Colonic mucosa (tissue), 4 donors: ENCODE results near the gene AK3. TPM values are rescaled to one million over a fixed set of nuclear protein-coding genes. Genes with fewer than 3 reads are reported as not detected.
"Not testable (repeated sequence)": the region's sequence is repeated elsewhere in the genome, so short reads cannot be mapped to it uniquely, and the experiment has no call there.

Experiments
- DNase-seq: peaks from one replicate; pipeline ENCODE4 v3.0.0-alpha.2; 2020
- H3K27ac ChIP-seq: fragments of 200-600 bp; one replicate; pipeline ENCODE4 v1.8.0; 2021
- H3K27me3 ChIP-seq: fragments of 200-600 bp; one replicate; pipeline ENCODE4 v1.8.0; 2021
- H3K36me3 ChIP-seq: fragments of 200-600 bp; one replicate; pipeline ENCODE4 v1.8.0; 2021
- H3K4me1 ChIP-seq: fragments of 200-600 bp; one replicate; pipeline ENCODE4 v1.8.0; 2021; ENCODE audit warnings: mild to moderate bottlenecking
- H3K4me3 ChIP-seq: fragments of 200-600 bp; one replicate; pipeline ENCODE4 v1.8.0; 2021
- H3K9ac ChIP-seq, 2 donors: one replicate each; pipeline ENCODE4 v1.7.0; 2013; ENCODE audit warnings: control low read depth in 2 of 2, low read depth in 2 of 2, low read length in 2 of 2
- H3K9me3 ChIP-seq: fragments of 200-600 bp; one replicate; pipeline ENCODE4 v1.8.0; 2021
- intact Hi-C: fragments of 100-400 bp; cut with DNase I; formaldehyde crosslinking; loops from one replicate; pipeline ENCODE4 v1.14.1; 2022
- total RNA-seq, 2 donors: library from RNA; stranded (reverse); fragmentation: NEBNext Ultra II Directional in 1 of 2; extraction: Animal tissue kit (Norgen Biotek cat#: 25700) in 1 of 2; gene quantifications; one replicate each; pipeline ENCODE4 v1.2.1, GENCODE V29; 2021
- TF ChIP-seq, protein P1 (sequence below): fragments of 200-600 bp; IDR thresholded peaks from one replicate; pipeline ENCODE4 v1.8.0; 2022; ENCODE audit warnings: antibody characterized with exemption, mild to moderate bottlenecking
- donor health status: healthy.
- donor health status: DM: no; HTN: no; CAD: no.
- donor health status: DM: no; HTN: no; CAD: no.

AK3 gene
- total RNA-seq, 2 donors from 2014 or later = 80.3 to 95.7 TPM

DNA sequence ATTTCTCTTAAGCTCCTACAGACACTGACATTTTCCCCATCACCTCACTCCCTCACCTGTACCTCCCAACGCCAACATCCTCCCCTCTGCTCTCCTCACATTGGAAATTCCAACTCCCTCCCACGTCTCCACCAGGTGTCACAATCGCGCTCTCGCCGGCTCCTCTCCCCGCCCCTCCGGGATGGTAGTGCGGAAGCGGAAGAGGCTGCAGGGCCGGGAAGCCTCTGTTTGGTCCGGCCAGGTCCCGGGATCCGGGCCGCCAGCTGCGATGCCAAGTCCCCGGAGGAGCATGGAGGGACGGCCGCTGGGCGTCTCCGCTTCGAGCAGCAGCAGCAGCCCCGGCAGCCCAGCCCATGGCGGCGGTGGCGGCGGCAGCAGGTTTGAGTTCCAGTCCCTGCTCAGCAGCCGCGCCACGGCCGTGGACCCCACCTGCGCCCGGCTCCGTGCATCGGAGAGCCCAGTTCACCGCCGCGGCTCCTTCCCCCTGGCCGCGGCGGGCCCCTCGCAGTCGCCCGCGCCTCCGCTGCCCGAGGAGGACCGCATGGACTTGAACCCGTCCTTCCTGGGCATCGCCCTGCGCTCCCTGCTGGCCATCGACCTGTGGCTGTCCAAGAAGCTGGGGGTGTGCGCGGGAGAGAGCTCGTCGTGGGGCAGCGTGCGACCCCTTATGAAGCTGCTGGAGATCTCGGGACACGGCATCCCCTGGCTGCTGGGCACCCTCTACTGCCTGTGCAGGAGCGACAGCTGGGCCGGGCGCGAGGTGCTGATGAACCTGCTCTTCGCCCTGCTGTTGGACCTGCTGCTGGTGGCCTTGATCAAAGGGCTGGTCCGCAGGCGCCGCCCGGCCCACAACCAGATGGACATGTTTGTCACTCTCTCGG lies 78.7 kb downstream of the AK3 start, which contains the start of gene PLPP6:
TSS of gene PLPP6 (plus strand) at position 187 of the 881 bp plus-strand sequence. CDS start at position 269, 82 bp downstream.
- H3K27me3 ChIP-seq = no peaks in the 10 kb centered on the region
- peak within 1 kb of the TSS; percentile 86 for H3K27ac ChIP-seq
- TF ChIP-seq, protein P1, sequence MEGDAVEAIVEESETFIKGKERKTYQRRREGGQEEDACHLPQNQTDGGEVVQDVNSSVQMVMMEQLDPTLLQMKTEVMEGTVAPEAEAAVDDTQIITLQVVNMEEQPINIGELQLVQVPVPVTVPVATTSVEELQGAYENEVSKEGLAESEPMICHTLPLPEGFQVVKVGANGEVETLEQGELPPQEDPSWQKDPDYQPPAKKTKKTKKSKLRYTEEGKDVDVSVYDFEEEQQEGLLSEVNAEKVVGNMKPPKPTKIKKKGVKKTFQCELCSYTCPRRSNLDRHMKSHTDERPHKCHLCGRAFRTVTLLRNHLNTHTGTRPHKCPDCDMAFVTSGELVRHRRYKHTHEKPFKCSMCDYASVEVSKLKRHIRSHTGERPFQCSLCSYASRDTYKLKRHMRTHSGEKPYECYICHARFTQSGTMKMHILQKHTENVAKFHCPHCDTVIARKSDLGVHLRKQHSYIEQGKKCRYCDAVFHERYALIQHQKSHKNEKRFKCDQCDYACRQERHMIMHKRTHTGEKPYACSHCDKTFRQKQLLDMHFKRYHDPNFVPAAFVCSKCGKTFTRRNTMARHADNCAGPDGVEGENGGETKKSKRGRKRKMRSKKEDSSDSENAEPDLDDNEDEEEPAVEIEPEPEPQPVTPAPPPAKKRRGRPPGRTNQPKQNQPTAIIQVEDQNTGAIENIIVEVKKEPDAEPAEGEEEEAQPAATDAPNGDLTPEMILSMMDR = peak; percentile 38
- H3K9me3 ChIP-seq = no peaks in the 10 kb centered on the region
- intact Hi-C loops = loop anchor here (5.0 kb wide), 1 partner anchor 80 kb away; the partner anchor contains the start of gene AK3
- H3K4me1 ChIP-seq = no peaks in the 10 kb centered on the region
- no peaks in the 10 kb centered on the region for H3K36me3 ChIP-seq
- H3K4me3 ChIP-seq = peak within 1 kb of the TSS; percentile 77
- peak within 1 kb of the TSS; percentile 90 to 91 for H3K9ac ChIP-seq
- peak; percentile 94 for DNase-seq

DNA sequence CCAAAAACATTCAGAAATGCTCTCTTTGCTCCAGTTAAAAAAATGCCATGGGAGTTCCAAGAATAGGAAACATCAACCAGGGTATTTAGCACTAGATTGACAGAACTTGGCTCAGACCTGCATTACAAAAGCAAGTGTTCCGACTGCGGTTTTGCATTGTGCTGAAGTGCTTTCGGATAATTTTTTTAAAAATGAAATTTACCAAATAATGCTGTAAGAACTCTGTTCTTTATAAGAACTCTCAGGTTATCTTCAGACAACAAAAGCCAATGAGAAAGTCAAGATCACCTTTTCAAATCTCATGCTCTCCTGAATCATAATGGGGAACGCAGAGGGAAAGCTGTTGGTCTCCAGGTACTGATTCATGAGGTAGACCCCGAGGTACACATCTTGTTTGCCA lies 79.4 kb downstream of the AK3 start:
- no peaks in the 10 kb centered on the region for H3K4me1 ChIP-seq
- TF ChIP-seq, protein P1 = no peak
- intact Hi-C loops = loop anchor here (5.0 kb wide), 1 partner anchor 81 kb away; the partner anchor contains the start of gene AK3
- H3K27me3 ChIP-seq = no peaks in the 10 kb centered on the region
- H3K4me3 ChIP-seq = no peak overlapping the region
- DNase-seq = no peak
- peak overlapping the region in 1 of 2 donors; percentile 90 for H3K9ac ChIP-seq
- H3K36me3 ChIP-seq = no peaks in the 10 kb centered on the region
- no peaks in the 10 kb centered on the region for H3K9me3 ChIP-seq
- no peak overlapping the region for H3K27ac ChIP-seq

DNA sequence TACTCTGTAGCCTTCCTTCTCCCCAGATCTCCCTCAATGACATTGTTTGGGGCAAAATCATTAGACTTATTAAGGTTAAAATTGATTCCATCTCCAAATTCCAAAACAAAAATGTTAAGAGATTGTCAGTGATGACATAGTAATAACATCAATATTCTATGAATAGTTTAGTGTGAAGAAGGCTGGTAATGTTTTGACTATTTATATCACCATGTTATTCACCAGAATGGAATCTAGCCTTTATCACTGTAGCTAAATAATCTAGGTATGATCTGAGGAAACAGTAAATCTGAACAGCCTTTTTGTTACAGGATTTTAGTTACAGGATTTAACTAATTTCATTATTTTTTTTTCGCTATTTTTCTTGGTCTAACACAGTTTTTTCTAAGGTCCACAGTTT lies 79.8 kb downstream of the AK3 start:
- intact Hi-C loops = loop anchor here (5.0 kb wide), 1 partner anchor 81 kb away; the partner anchor contains the start of gene AK3
- H3K9me3 ChIP-seq = no peaks in the 10 kb centered on the region
- H3K27ac ChIP-seq = no peak overlapping the region

DNA sequence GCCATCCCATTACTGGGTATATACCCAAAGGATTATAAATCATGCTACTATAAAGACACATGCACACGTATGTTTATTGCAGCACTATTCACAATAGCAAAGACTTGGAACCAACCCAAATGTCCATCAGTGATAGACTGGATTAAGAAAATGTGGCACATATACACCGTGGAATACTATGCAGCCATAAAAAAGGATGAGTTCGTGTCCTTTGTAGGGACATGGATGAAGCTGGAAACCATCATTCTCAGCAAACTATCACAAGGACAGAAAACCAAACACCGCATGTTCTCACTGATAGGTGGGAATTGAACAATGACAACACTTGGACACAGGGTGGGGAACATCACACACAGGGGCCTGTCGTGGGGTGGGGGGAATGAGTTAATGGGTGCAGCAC lies 80.3 kb downstream of the AK3 start:
- not testable (repeated sequence) for H3K36me3 ChIP-seq, H3K4me3 ChIP-seq, H3K27me3 ChIP-seq, H3K9me3 ChIP-seq, H3K4me1 ChIP-seq, H3K27ac ChIP-seq, H3K9ac ChIP-seq, DNase-seq
- intact Hi-C loops = loop anchor here (5.0 kb wide), 1 partner anchor 82 kb away; the partner anchor contains the start of gene AK3

More for the DNA sequence above, 79.8 kb downstream of the AK3 start:
- TF ChIP-seq, protein P1 = no peak
- Histone ChIP-seq H3K4me1 (no peaks in the 10 kb centered on the region), H3K36me3 (no peaks in the 10 kb centered on the region), H3K9ac (no peak overlapping the region), H3K4me3 (no peak overlapping the region), H3K27me3 (no peaks in the 10 kb centered on the region)
- no peak for DNase-seq

Other genes with a start within 250 kb of the AK3 start
- 10 to 100 TPM; 15.6 to 17.8 TPM for gene PLPP6, start 78.9 kb downstream of the AK3 start, total RNA-seq
- 1 to 10 TPM; 5.0 to 6.8 TPM for gene SPATA6L, start 74.7 kb downstream of the AK3 start, total RNA-seq
- 10 to 100 TPM; 11.4 to 16.1 TPM for gene CDC37L1, start 61.6 kb downstream of the AK3 start, total RNA-seq
- gene RCL1, start 51.7 kb upstream of the AK3 start, total RNA-seq = 10 to 100 TPM in 1 of 2 donors, 1 to 10 TPM in 1; 7.0 to 12.5 TPM
- 10 to 100 TPM in 1 of 2 donors, 1 to 10 TPM in 1; 7.0 to 14.8 TPM for gene JAK2, start 244.1 kb upstream of the AK3 start, total RNA-seq